Osteocyte (in vitro differentiated cells): ENCODE results near the gene SP3. TPM values are rescaled to one million over a fixed set of nuclear protein-coding genes. Genes with fewer than 3 reads are reported as not detected.

Experiments used
- DNase-seq: peaks from one replicate; pipeline ENCODE4 v3.0.0; 2021; ENCODE audit warnings: mixed read lengths; ENCODE audit not compliant: unreplicated experiment; ENCODE audit errors: extremely low spot score
- H3K27ac Mint-ChIP-seq: one replicate; pipeline ENCODE4 v1.8.0; 2021; ENCODE audit warnings: mild to moderate bottlenecking, mixed read lengths; ENCODE audit not compliant: unreplicated experiment
- H3K27me3 Mint-ChIP-seq: one replicate; pipeline ENCODE4 v1.8.0; 2021; ENCODE audit warnings: mixed read lengths; ENCODE audit not compliant: unreplicated experiment
- H3K36me3 Mint-ChIP-seq: one replicate; pipeline ENCODE4 v1.8.0; 2021; ENCODE audit warnings: mixed read lengths; ENCODE audit not compliant: unreplicated experiment
- H3K4me1 Mint-ChIP-seq: one replicate; pipeline ENCODE4 v1.8.0; 2021; ENCODE audit warnings: mixed read lengths; ENCODE audit not compliant: unreplicated experiment
- H3K4me3 Mint-ChIP-seq: one replicate; pipeline ENCODE4 v1.8.0; 2021; ENCODE audit warnings: mild to moderate bottlenecking, moderate library complexity, mixed read lengths; ENCODE audit not compliant: unreplicated experiment
- H3K9me3 Mint-ChIP-seq: one replicate; pipeline ENCODE4 v1.8.0; 2021; ENCODE audit warnings: mixed read lengths; ENCODE audit not compliant: unreplicated experiment
- CTCF ChIP-seq: fragments of 200-600 bp; sonication (generic); IDR thresholded peaks from 2 replicates; pipeline ENCODE4 v1.5.0; 2021; ENCODE audit warnings: antibody characterized with exemption, mild to moderate bottlenecking, moderate library complexity
- total RNA-seq: library from RNA; stranded (reverse); gene quantifications from 2 replicates; pipeline ENCODE4 v1.2.1, GENCODE V29; 2021

The SP3 gene
- total RNA-seq, 1 donor from 2014 or later: 80.3 TPM

- no peak overlapping the region for H3K27ac Mint-ChIP-seq
- peaks cover 10% of the 10 kb centered on the region for H3K36me3 Mint-ChIP-seq
- peaks cover 4% of the 10 kb centered on the region for H3K9me3 Mint-ChIP-seq
- no peak for TF ChIP-seq CTCF
- no peak for DNase-seq
- peaks cover 11% of the 10 kb centered on the region for H3K4me1 Mint-ChIP-seq
- no peak overlapping the region for H3K4me3 Mint-ChIP-seq
- H3K27me3 Mint-ChIP-seq: no peaks in the 10 kb centered on the region
Measured at GRCh38 chr2:173929441-173929840, 35.7 kb downstream of the SP3 start.

GRCh38 chr2:173926875-173927274 is 38.3 kb downstream of the SP3 start:
- no peak for DNase-seq
- Mint-ChIP-seq H3K27me3 (no peaks in the 10 kb centered on the region), H3K4me3 (no peak overlapping the region), H3K27ac (no peak overlapping the region), H3K36me3 (peaks cover 10% of the 10 kb centered on the region), H3K4me1 (peaks cover 34% of the 10 kb centered on the region), H3K9me3 (peaks cover 4% of the 10 kb centered on the region)
- TF ChIP-seq CTCF: no peak

GRCh38 chr2:173924285-173924684 is 40.9 kb downstream of the SP3 start:
- TF ChIP-seq CTCF: no peak
- Mint-ChIP-seq H3K27ac (no peak overlapping the region), H3K4me1 (peaks cover 35% of the 10 kb centered on the region), H3K27me3 (no peaks in the 10 kb centered on the region), H3K36me3 (peaks cover 6% of the 10 kb centered on the region), H3K4me3 (no peak overlapping the region), H3K9me3 (peaks cover 4% of the 10 kb centered on the region)
- no peak for DNase-seq

- DNase-seq: no peak
- TF ChIP-seq CTCF: no peak
- Mint-ChIP-seq H3K36me3 (peaks cover 11% of the 10 kb centered on the region), H3K9me3 (peaks cover 4% of the 10 kb centered on the region), H3K27ac (peak overlapping the region; percentile 44), H3K4me1 (peaks cover 35% of the 10 kb centered on the region), H3K4me3 (no peak overlapping the region), H3K27me3 (no peaks in the 10 kb centered on the region)
Measured at GRCh38 chr2:173922760-173923159, 42.4 kb downstream of the SP3 start.

- H3K4me3 Mint-ChIP-seq: no peak overlapping the region
- H3K36me3 Mint-ChIP-seq: peaks cover 17% of the 10 kb centered on the region
- H3K4me1 Mint-ChIP-seq: peaks cover 35% of the 10 kb centered on the region
- DNase-seq: no peak
- no peaks in the 10 kb centered on the region for H3K27me3 Mint-ChIP-seq
- H3K9me3 Mint-ChIP-seq: peaks cover 4% of the 10 kb centered on the region
- peak overlapping the region; percentile 38 for H3K27ac Mint-ChIP-seq
- TF ChIP-seq CTCF: no peak
Measured at GRCh38 chr2:173922068-173922467, 43.1 kb downstream of the SP3 start.
